ENCODE results near the gene LRRK2. TPM values are rescaled to one million over a fixed set of nuclear protein-coding genes. Genes with fewer than 3 reads are reported as not detected.
A peak's percentile ranks its signal among the peaks of the same experiment; 100 is the strongest.

LRRK2 gene
- total RNA-seq, 5 donors from 2014 or later (not counting 1 experiment from before 2014, with no cell fraction given), result 0.47 to 2.3 (median 1.8) TPM

DNA sequence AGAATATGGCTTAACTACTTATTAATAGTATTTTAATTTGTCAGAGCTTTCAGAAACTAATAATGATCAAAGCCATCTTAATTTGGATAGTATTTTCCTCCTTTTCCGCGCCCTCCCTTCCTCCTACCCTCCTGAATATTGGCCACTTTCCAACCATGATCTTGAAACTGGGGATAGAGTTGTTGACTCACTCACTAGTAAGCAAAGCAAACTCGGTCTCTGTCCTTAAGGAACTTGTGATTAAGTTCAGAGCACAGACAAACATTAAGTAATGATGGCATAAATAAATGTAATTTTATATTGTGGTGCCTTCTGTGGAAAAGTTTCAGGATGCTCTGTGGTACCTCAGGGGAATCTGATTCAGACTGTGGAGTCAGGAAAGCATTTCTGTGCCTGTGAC lies 75.7 kb downstream of the LRRK2 start:
- CTCF ChIA-PET, result interaction anchor here in 1 of 2 donors (0.6 kb wide), 1 partner anchor 616 kb away, joined by 4 read pairs; no protein-coding TSS in a partner anchor
- Histone ChIP-seq H3K4me1 (ENCODE audit: control insufficient read depth in 1 of 2, extremely low read depth in 1 of 2, insufficient read depth in 2 of 2, low read length in 2 of 2) (no peaks in the 10 kb centered on the region), H3K27ac (ENCODE audit: low read length) (no peak overlapping the region), H3K4me3 (ENCODE audit: control insufficient read depth in 1 of 2, extremely low read depth in 1 of 2, low read length in 1 of 2) (no peak overlapping the region), H3K36me3 (ENCODE audit: control insufficient read depth in 2 of 2, extremely low read depth in 1 of 2, insufficient read depth in 1 of 2, low read length in 1 of 2) (no peaks in the 10 kb centered on the region), H3K9me3 (no peaks in the 10 kb centered on the region), H3K27me3 (replicated peaks in 1 of 2; ENCODE audit: control insufficient read depth in 2 of 2, extremely low read depth in 1 of 2, insufficient read depth in 2 of 2, low read length in 1 of 2) (no peaks in the 10 kb centered on the region)
- no peak overlapping the region for H3K27ac Mint-ChIP-seq
- no peak for ATAC-seq (replicated peaks in 1 of 4)
- DNase-seq, result no peak
- peaks cover 0 to 3% (median 0%) of the 10 kb centered on the region in 3 donors for H3K9me3 Mint-ChIP-seq
- peaks cover 3 to 4% of the 10 kb centered on the region in 2 donors for H3K27me3 Mint-ChIP-seq
- H3K36me3 Mint-ChIP-seq, result no peaks in the 10 kb centered on the region
- no peaks in the 10 kb centered on the region for H3K4me1 Mint-ChIP-seq
- POLR2A ChIA-PET, result no interaction called here
- H3K4me3 Mint-ChIP-seq, result no peak overlapping the region
- WGBS (ENCODE audit: insufficient coverage), result no CpG with 5 or more reads among the region's 3 CpGs

DNA sequence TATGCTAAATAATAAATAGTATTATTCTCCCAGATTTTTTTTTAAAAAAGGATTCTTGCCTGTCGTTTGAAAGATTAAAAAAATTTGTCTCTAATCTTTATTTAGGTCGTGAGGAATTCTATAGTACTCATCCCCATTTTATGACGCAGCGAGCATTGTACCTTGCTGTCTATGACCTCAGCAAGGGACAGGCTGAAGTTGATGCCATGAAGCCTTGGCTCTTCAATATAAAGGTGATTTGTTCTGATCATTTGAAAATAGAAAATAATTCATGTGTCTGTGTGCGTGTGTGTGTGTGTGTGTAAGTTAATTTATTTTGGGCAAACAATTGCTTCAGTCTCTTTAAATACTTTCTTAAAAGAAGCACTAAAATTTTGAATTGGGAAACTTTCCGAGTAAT lies 84.2 kb downstream of the LRRK2 start:
- no peaks in the 10 kb centered on the region for H3K4me1 ChIP-seq (ENCODE audit: control insufficient read depth in 1 of 2, extremely low read depth in 1 of 2, insufficient read depth in 2 of 2, low read length in 2 of 2)
- no peaks in the 10 kb centered on the region for H3K36me3 Mint-ChIP-seq
- ATAC-seq (replicated peaks in 1 of 4) (no peak), DNase-seq (no peak)
- H3K4me1 Mint-ChIP-seq, result no peaks in the 10 kb centered on the region
- H3K27ac ChIP-seq (ENCODE audit: low read length), result no peak overlapping the region
- H3K4me3 ChIP-seq (ENCODE audit: control insufficient read depth in 1 of 2, extremely low read depth in 1 of 2, low read length in 1 of 2), result no peak overlapping the region
- H3K27ac Mint-ChIP-seq, result no peak overlapping the region
- CTCF ChIA-PET, result no interaction called here
- H3K9me3 Mint-ChIP-seq, result no peaks in the 10 kb centered on the region
- H3K9me3 ChIP-seq, result no peaks in the 10 kb centered on the region
- no peaks in the 10 kb centered on the region for H3K27me3 Mint-ChIP-seq
- no peaks in the 10 kb centered on the region for H3K27me3 ChIP-seq (replicated peaks in 1 of 2; ENCODE audit: control insufficient read depth in 2 of 2, extremely low read depth in 1 of 2, insufficient read depth in 2 of 2, low read length in 1 of 2)
- H3K4me3 Mint-ChIP-seq, result no peak overlapping the region
- WGBS (ENCODE audit: insufficient coverage), result no CpG with 5 or more reads among the region's 6 CpGs
- H3K36me3 ChIP-seq (ENCODE audit: control insufficient read depth in 2 of 2, extremely low read depth in 1 of 2, insufficient read depth in 1 of 2, low read length in 1 of 2), result no peaks in the 10 kb centered on the region
- POLR2A ChIA-PET, result no interaction called here

- no peaks in the 10 kb centered on the region for H3K4me1 ChIP-seq (ENCODE audit: control insufficient read depth in 1 of 2, extremely low read depth in 1 of 2, insufficient read depth in 2 of 2, low read length in 2 of 2)
- CTCF ChIA-PET, result no interaction called here
- Mint-ChIP-seq H3K4me3 (no peak overlapping the region), H3K27ac (no peak overlapping the region), H3K36me3 (no peaks in the 10 kb centered on the region), H3K27me3 (no peaks in the 10 kb centered on the region), H3K9me3 (no peaks in the 10 kb centered on the region), H3K4me1 (no peaks in the 10 kb centered on the region)
- no peaks in the 10 kb centered on the region for H3K36me3 ChIP-seq (ENCODE audit: control insufficient read depth in 2 of 2, extremely low read depth in 1 of 2, insufficient read depth in 1 of 2, low read length in 1 of 2)
- no peak overlapping the region for H3K27ac ChIP-seq (ENCODE audit: low read length)
- no peaks in the 10 kb centered on the region for H3K9me3 ChIP-seq
- H3K4me3 ChIP-seq (ENCODE audit: control insufficient read depth in 1 of 2, extremely low read depth in 1 of 2, low read length in 1 of 2), result no peak overlapping the region
- DNase-seq (no peak), ATAC-seq (replicated peaks in 1 of 4) (no peak)
- POLR2A ChIA-PET, result no interaction called here
- no peaks in the 10 kb centered on the region for H3K27me3 ChIP-seq (replicated peaks in 1 of 2; ENCODE audit: control insufficient read depth in 2 of 2, extremely low read depth in 1 of 2, insufficient read depth in 2 of 2, low read length in 1 of 2)
- WGBS (ENCODE audit: insufficient coverage), result 96% methylated on average over 7 of the region's 9 CpGs
These were observed 85.4 kb downstream of the LRRK2 start for GRCh38 chr12:40310211-40310610.

GRCh38 chr12:40312196-40312595 lies 87.4 kb downstream of the LRRK2 start:
- Histone ChIP-seq H3K27ac (ENCODE audit: low read length) (no peak overlapping the region), H3K36me3 (ENCODE audit: control insufficient read depth in 2 of 2, extremely low read depth in 1 of 2, insufficient read depth in 1 of 2, low read length in 1 of 2) (no peaks in the 10 kb centered on the region), H3K9me3 (no peaks in the 10 kb centered on the region), H3K4me1 (ENCODE audit: control insufficient read depth in 1 of 2, extremely low read depth in 1 of 2, insufficient read depth in 2 of 2, low read length in 2 of 2) (no peaks in the 10 kb centered on the region), H3K27me3 (replicated peaks in 1 of 2; ENCODE audit: control insufficient read depth in 2 of 2, extremely low read depth in 1 of 2, insufficient read depth in 2 of 2, low read length in 1 of 2) (no peaks in the 10 kb centered on the region), H3K4me3 (ENCODE audit: control insufficient read depth in 1 of 2, extremely low read depth in 1 of 2, low read length in 1 of 2) (no peak overlapping the region)
- Mint-ChIP-seq H3K4me1 (no peaks in the 10 kb centered on the region), H3K36me3 (no peaks in the 10 kb centered on the region), H3K4me3 (no peak overlapping the region), H3K9me3 (no peaks in the 10 kb centered on the region), H3K27ac (no peak overlapping the region), H3K27me3 (no peaks in the 10 kb centered on the region)
- POLR2A ChIA-PET, result no interaction called here
- ATAC-seq (replicated peaks in 1 of 4) (no peak), DNase-seq (no peak)
- CTCF ChIA-PET, result no interaction called here

DNA sequence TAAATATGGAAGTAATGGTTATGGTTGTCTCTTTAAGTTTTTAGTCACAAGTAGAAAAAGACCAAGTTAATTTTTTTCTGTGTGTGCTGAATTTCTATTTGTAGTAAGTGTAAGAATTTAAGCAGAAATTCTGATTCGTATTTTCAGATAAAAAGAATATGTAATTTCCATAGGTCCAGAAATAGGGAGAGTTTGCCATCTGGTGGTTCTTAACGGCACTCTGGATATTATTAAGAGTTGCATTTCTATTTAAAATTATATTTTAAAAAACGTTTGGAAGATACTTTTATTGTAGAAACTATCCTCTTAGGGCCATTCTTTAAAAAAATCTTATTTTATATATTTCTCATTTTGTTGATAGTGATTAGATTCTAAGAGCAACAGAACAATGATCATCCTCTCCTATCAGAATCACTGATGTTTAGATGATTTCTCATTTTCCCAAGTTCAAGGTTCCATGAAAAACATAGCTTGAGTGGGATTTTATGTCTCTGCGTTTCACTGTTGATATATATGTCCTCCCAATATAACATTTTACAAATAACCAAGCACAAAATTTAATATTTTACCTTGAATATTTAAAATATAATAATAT lies 88.3 kb downstream of the LRRK2 start:
- CTCF ChIA-PET, result interaction anchor here in 1 of 2 donors (1.1 kb wide), 1 partner anchor 159 kb away, joined by 3 read pairs; no protein-coding TSS in a partner anchor
- WGBS (ENCODE audit: insufficient coverage), result no CpG with 5 or more reads among the region's 4 CpGs
- H3K27me3 ChIP-seq (replicated peaks in 1 of 2; ENCODE audit: control insufficient read depth in 2 of 2, extremely low read depth in 1 of 2, insufficient read depth in 2 of 2, low read length in 1 of 2), result no peaks in the 10 kb centered on the region

DNA sequence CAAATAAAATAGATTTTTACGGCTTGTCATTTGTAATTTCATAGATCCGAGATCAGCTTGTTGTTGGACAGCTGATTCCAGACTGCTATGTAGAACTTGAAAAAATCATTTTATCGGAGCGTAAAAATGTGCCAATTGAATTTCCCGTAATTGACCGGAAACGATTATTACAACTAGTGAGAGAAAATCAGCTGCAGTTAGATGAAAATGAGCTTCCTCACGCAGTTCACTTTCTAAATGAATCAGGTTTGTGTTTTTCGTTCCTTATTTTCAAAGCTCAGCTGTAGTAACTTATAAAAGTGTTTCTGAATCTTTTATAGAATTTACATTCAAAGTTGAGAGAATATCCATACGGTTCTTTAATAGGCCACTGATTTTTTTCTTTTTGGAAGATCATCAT lies 89.1 kb downstream of the LRRK2 start:
- CTCF ChIA-PET, result interaction anchor here in 1 of 2 donors (0.6 to 1.1 kb wide), 2 partner anchors 160 to 206 kb away, joined by 3 to 4 read pairs; no protein-coding TSS in a partner anchor

More for the DNA sequence above, 88.3 kb downstream of the LRRK2 start:
- H3K9me3 Mint-ChIP-seq, result no peaks in the 10 kb centered on the region
- Histone ChIP-seq H3K4me1 (ENCODE audit: control insufficient read depth in 1 of 2, extremely low read depth in 1 of 2, insufficient read depth in 2 of 2, low read length in 2 of 2) (no peaks in the 10 kb centered on the region), H3K4me3 (ENCODE audit: control insufficient read depth in 1 of 2, extremely low read depth in 1 of 2, low read length in 1 of 2) (no peak overlapping the region), H3K27ac (ENCODE audit: low read length) (no peak overlapping the region), H3K9me3 (no peaks in the 10 kb centered on the region), H3K36me3 (ENCODE audit: control insufficient read depth in 2 of 2, extremely low read depth in 1 of 2, insufficient read depth in 1 of 2, low read length in 1 of 2) (no peaks in the 10 kb centered on the region)
- DNase-seq, result peak in 1 of 35 experiments; percentile 2
- H3K4me3 Mint-ChIP-seq, result no peak overlapping the region
- ATAC-seq (replicated peaks in 1 of 4), result no peak
- H3K27ac Mint-ChIP-seq, result no peak overlapping the region
- H3K4me1 Mint-ChIP-seq, result no peaks in the 10 kb centered on the region
- POLR2A ChIA-PET, result no interaction called here
- no peaks in the 10 kb centered on the region for H3K36me3 Mint-ChIP-seq
- H3K27me3 Mint-ChIP-seq, result no peaks in the 10 kb centered on the region

DNA sequence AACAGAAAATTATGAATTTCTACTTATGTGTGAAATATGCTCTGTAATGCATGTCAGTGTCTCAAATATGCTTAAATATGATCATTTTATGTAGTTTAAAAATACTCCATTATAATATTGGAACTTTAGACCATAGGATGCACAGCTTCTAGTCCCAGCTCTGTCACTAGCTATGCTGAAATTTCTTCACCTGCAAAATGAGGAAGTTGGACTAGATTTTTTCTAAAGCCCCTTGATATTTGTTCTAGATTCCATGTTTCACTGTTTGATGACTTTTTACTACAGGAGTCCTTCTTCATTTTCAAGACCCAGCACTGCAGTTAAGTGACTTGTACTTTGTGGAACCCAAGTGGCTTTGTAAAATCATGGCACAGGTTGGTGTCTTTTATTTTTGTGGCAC lies 90.1 kb downstream of the LRRK2 start:
- Mint-ChIP-seq H3K27me3 (no peaks in the 10 kb centered on the region), H3K4me1 (no peaks in the 10 kb centered on the region), H3K4me3 (no peak overlapping the region), H3K9me3 (no peaks in the 10 kb centered on the region), H3K27ac (no peak overlapping the region), H3K36me3 (no peaks in the 10 kb centered on the region)
- ChIA-PET CTCF (no interaction called here), POLR2A (no interaction called here)
- no peaks in the 10 kb centered on the region for H3K36me3 ChIP-seq (ENCODE audit: control insufficient read depth in 2 of 2, extremely low read depth in 1 of 2, insufficient read depth in 1 of 2, low read length in 1 of 2)
- ATAC-seq (replicated peaks in 1 of 4), result no peak
- H3K4me3 ChIP-seq (ENCODE audit: control insufficient read depth in 1 of 2, extremely low read depth in 1 of 2, low read length in 1 of 2), result no peak overlapping the region
- no peak overlapping the region for H3K27ac ChIP-seq (ENCODE audit: low read length)
- no peaks in the 10 kb centered on the region for H3K4me1 ChIP-seq (ENCODE audit: control insufficient read depth in 1 of 2, extremely low read depth in 1 of 2, insufficient read depth in 2 of 2, low read length in 2 of 2)
- DNase-seq, result no peak
- no peaks in the 10 kb centered on the region for H3K27me3 ChIP-seq (replicated peaks in 1 of 2; ENCODE audit: control insufficient read depth in 2 of 2, extremely low read depth in 1 of 2, insufficient read depth in 2 of 2, low read length in 1 of 2)
- H3K9me3 ChIP-seq, result no peaks in the 10 kb centered on the region

More for the DNA sequence above, 89.1 kb downstream of the LRRK2 start:
- WGBS (ENCODE audit: insufficient coverage), result 98% methylated on average over 7 of the region's 10 CpGs
- ATAC-seq (replicated peaks in 1 of 4), result no peak
- no peaks in the 10 kb centered on the region for H3K36me3 ChIP-seq (ENCODE audit: control insufficient read depth in 2 of 2, extremely low read depth in 1 of 2, insufficient read depth in 1 of 2, low read length in 1 of 2)
- H3K9me3 Mint-ChIP-seq, result no peaks in the 10 kb centered on the region
- no peaks in the 10 kb centered on the region for H3K4me1 Mint-ChIP-seq
- no peak for DNase-seq
- H3K27me3 Mint-ChIP-seq, result no peaks in the 10 kb centered on the region
- H3K4me1 ChIP-seq (ENCODE audit: control insufficient read depth in 1 of 2, extremely low read depth in 1 of 2, insufficient read depth in 2 of 2, low read length in 2 of 2), result no peaks in the 10 kb centered on the region
- H3K9me3 ChIP-seq, result no peaks in the 10 kb centered on the region
- H3K27ac Mint-ChIP-seq, result no peak overlapping the region
- H3K4me3 Mint-ChIP-seq, result no peak overlapping the region
- POLR2A ChIA-PET, result no interaction called here
- no peaks in the 10 kb centered on the region for H3K27me3 ChIP-seq (replicated peaks in 1 of 2; ENCODE audit: control insufficient read depth in 2 of 2, extremely low read depth in 1 of 2, insufficient read depth in 2 of 2, low read length in 1 of 2)
- H3K27ac ChIP-seq (ENCODE audit: low read length), result no peak overlapping the region
- no peaks in the 10 kb centered on the region for H3K36me3 Mint-ChIP-seq
- no peak overlapping the region for H3K4me3 ChIP-seq (ENCODE audit: control insufficient read depth in 1 of 2, extremely low read depth in 1 of 2, low read length in 1 of 2)
